ENCODE results near the gene KLHL20.
"Not testable (repeated sequence)": the region's sequence is repeated elsewhere in the genome, so short reads cannot be mapped to it uniquely, and the experiment has no call there.

Gene KLHL20

GRCh38 chr1:173757666-173758065, 42.9 kb downstream of the KLHL20 start:
- Histone ChIP-seq H3K36me3 (ENCODE audit: insufficient read depth, insufficient read length, low read length) (peaks cover 61% of the 10 kb centered on the region), H3K9me3 (ENCODE audit: insufficient read depth, low read length) (0 out of 2 replicates have a peak, but pooled peaks cover 8% of the 10 kb centered on the region), H3K4me1 (ENCODE audit: insufficient read depth, insufficient read length) (no peaks in the 10 kb centered on the region), H3K27me3 (ENCODE audit: insufficient read depth, insufficient read length) (no peaks in the 10 kb centered on the region), H3K4me3 (ENCODE audit: insufficient read length, low read depth) (no peak overlapping the region), H3K9ac (ENCODE audit: insufficient read length, low read depth) (no peak overlapping the region)
- no peak for TF ChIP-seq YY1 (IDR thresholded peaks at IDR 0.05; ENCODE audit: insufficient read depth, insufficient read length)
- TF ChIP-seq SUZ12 (IDR thresholded peaks at IDR 0.05; ENCODE audit: extremely low read depth, insufficient read depth, insufficient read length) = no peak
- no peak for TF ChIP-seq ZNF274 (IDR thresholded peaks at IDR 0.05; ENCODE audit: low read depth, low read length)
- DNase-seq (ENCODE audit: low read depth, low spot score) = no peak

- H3K9me3 ChIP-seq (ENCODE audit: insufficient read depth, low read length) = 0 out of 2 replicates have a peak, but pooled peaks cover 8% of the 10 kb centered on the region
- no peaks in the 10 kb centered on the region for H3K4me1 ChIP-seq (ENCODE audit: insufficient read depth, insufficient read length)
- H3K36me3 ChIP-seq (ENCODE audit: insufficient read depth, insufficient read length, low read length) = peaks cover 56% of the 10 kb centered on the region
- no peak overlapping the region for H3K4me3 ChIP-seq (ENCODE audit: insufficient read length, low read depth)
- no peak overlapping the region for H3K9ac ChIP-seq (ENCODE audit: insufficient read length, low read depth)
- no peak for TF ChIP-seq YY1 (IDR thresholded peaks at IDR 0.05; ENCODE audit: insufficient read depth, insufficient read length)
- no peak for DNase-seq (ENCODE audit: low read depth, low spot score)
- no peaks in the 10 kb centered on the region for H3K27me3 ChIP-seq (ENCODE audit: insufficient read depth, insufficient read length)
These were observed 43.3 kb downstream of the KLHL20 start for GRCh38 chr1:173758110-173758509.

GRCh38 chr1:173758980-173759379, 44.2 kb downstream of the KLHL20 start:
- Histone ChIP-seq H3K27me3 (ENCODE audit: insufficient read depth, insufficient read length) (no peaks in the 10 kb centered on the region), H3K9me3 (ENCODE audit: insufficient read depth, low read length) (peaks cover 13% of the 10 kb centered on the region; the same call in 1 of the 2 replicates), H3K36me3 (ENCODE audit: insufficient read depth, insufficient read length, low read length) (peaks cover 48% of the 10 kb centered on the region), H3K4me1 (ENCODE audit: insufficient read depth, insufficient read length) (no peaks in the 10 kb centered on the region), H3K4me3 (ENCODE audit: insufficient read length, low read depth) (no peak overlapping the region), H3K9ac (ENCODE audit: insufficient read length, low read depth) (peak overlapping the region; percentile 23)
- DNase-seq (ENCODE audit: low read depth, low spot score) = no peak
- TF ChIP-seq SUZ12 (IDR thresholded peaks at IDR 0.05; ENCODE audit: extremely low read depth, insufficient read depth, insufficient read length) = no peak
- TF ChIP-seq YY1 (IDR thresholded peaks at IDR 0.05; ENCODE audit: insufficient read depth, insufficient read length) = no peak
- TF ChIP-seq ZNF274 (IDR thresholded peaks at IDR 0.05; ENCODE audit: low read depth, low read length) = no peak

- not testable (repeated sequence) for H3K4me3 ChIP-seq (ENCODE audit: insufficient read length, low read depth); DNase-seq (ENCODE audit: low read depth, low spot score); H3K27me3 ChIP-seq (ENCODE audit: insufficient read depth, insufficient read length); H3K9ac ChIP-seq (ENCODE audit: insufficient read length, low read depth); H3K4me1 ChIP-seq (ENCODE audit: insufficient read depth, insufficient read length)
- H3K9me3 ChIP-seq (ENCODE audit: insufficient read depth, low read length) = peaks cover 17% of the 10 kb centered on the region; the same call in 1 of the 2 replicates
- H3K36me3 ChIP-seq (ENCODE audit: insufficient read depth, insufficient read length, low read length) = peaks cover 24% of the 10 kb centered on the region
These were observed 49.5 kb downstream of the KLHL20 start for GRCh38 chr1:173764331-173764730.

GRCh38 chr1:173768206-173768605, 53.4 kb downstream of the KLHL20 start:
- Histone ChIP-seq H3K9ac (ENCODE audit: insufficient read length, low read depth) (no peak overlapping the region), H3K36me3 (ENCODE audit: insufficient read depth, insufficient read length, low read length) (peaks cover 14% of the 10 kb centered on the region), H3K27me3 (ENCODE audit: insufficient read depth, insufficient read length) (no peaks in the 10 kb centered on the region), H3K4me3 (ENCODE audit: insufficient read length, low read depth) (no peak overlapping the region), H3K4me1 (ENCODE audit: insufficient read depth, insufficient read length) (no peaks in the 10 kb centered on the region), H3K9me3 (ENCODE audit: insufficient read depth, low read length) (peaks cover 12% of the 10 kb centered on the region; the same call in 1 of the 2 replicates)
- no peak for DNase-seq (ENCODE audit: low read depth, low spot score)
- TF ChIP-seq ZNF274 (IDR thresholded peaks at IDR 0.05; ENCODE audit: low read depth, low read length) (no peak), SUZ12 (IDR thresholded peaks at IDR 0.05; ENCODE audit: extremely low read depth, insufficient read depth, insufficient read length) (no peak), YY1 (IDR thresholded peaks at IDR 0.05; ENCODE audit: insufficient read depth, insufficient read length) (no peak)

- no peak overlapping the region for H3K4me3 ChIP-seq (ENCODE audit: insufficient read length, low read depth)
- DNase-seq (ENCODE audit: low read depth, low spot score) = no peak
- H3K9ac ChIP-seq (ENCODE audit: insufficient read length, low read depth) = no peak overlapping the region
- TF ChIP-seq YY1 (IDR thresholded peaks at IDR 0.05; ENCODE audit: insufficient read depth, insufficient read length) (no peak), SUZ12 (IDR thresholded peaks at IDR 0.05; ENCODE audit: extremely low read depth, insufficient read depth, insufficient read length) (no peak), ZNF274 (IDR thresholded peaks at IDR 0.05; ENCODE audit: low read depth, low read length) (no peak)
- H3K9me3 ChIP-seq (ENCODE audit: insufficient read depth, low read length) = peaks cover 9% of the 10 kb centered on the region; the same call in 1 of the 2 replicates
- no peaks in the 10 kb centered on the region for H3K4me1 ChIP-seq (ENCODE audit: insufficient read depth, insufficient read length)
- H3K27me3 ChIP-seq (ENCODE audit: insufficient read depth, insufficient read length) = no peaks in the 10 kb centered on the region
- peaks cover 14% of the 10 kb centered on the region for H3K36me3 ChIP-seq (ENCODE audit: insufficient read depth, insufficient read length, low read length)
These were observed 54.0 kb downstream of the KLHL20 start for GRCh38 chr1:173768827-173769226.

- not testable (repeated sequence) for H3K9me3 ChIP-seq (ENCODE audit: insufficient read depth, low read length); H3K9ac ChIP-seq (ENCODE audit: insufficient read length, low read depth); H3K4me3 ChIP-seq (ENCODE audit: insufficient read length, low read depth); DNase-seq (ENCODE audit: low read depth, low spot score); H3K4me1 ChIP-seq (ENCODE audit: insufficient read depth, insufficient read length); H3K27me3 ChIP-seq (ENCODE audit: insufficient read depth, insufficient read length)
- H3K36me3 ChIP-seq (ENCODE audit: insufficient read depth, insufficient read length, low read length) = peaks cover 19% of the 10 kb centered on the region
These were observed 55.5 kb downstream of the KLHL20 start for GRCh38 chr1:173770330-173770729.

GRCh38 chr1:173771560-173771959, 56.8 kb downstream of the KLHL20 start:
- H3K4me3 ChIP-seq (ENCODE audit: insufficient read length, low read depth) = no peak overlapping the region
- H3K4me1 ChIP-seq (ENCODE audit: insufficient read depth, insufficient read length) = no peaks in the 10 kb centered on the region
- no peak for TF ChIP-seq SUZ12 (IDR thresholded peaks at IDR 0.05; ENCODE audit: extremely low read depth, insufficient read depth, insufficient read length)
- no peak for TF ChIP-seq YY1 (IDR thresholded peaks at IDR 0.05; ENCODE audit: insufficient read depth, insufficient read length)
- H3K27me3 ChIP-seq (ENCODE audit: insufficient read depth, insufficient read length) = no peaks in the 10 kb centered on the region
- H3K36me3 ChIP-seq (ENCODE audit: insufficient read depth, insufficient read length, low read length) = peaks cover 17% of the 10 kb centered on the region
- H3K9ac ChIP-seq (ENCODE audit: insufficient read length, low read depth) = no peak overlapping the region
- no peak for DNase-seq (ENCODE audit: low read depth, low spot score)
- no peaks in the 10 kb centered on the region for H3K9me3 ChIP-seq (ENCODE audit: insufficient read depth, low read length)

Measured in NT2/D1 (cell line).